Stimulated activated CD4-positive, alpha-beta T cell treated with anti-CD3 and anti-CD28 coated beads, Interleukin-2, amount 100 ng/mL, for 48 hours (primary cell): ENCODE results near the gene SOX13.
"Not testable (repeated sequence)": the region's sequence is repeated elsewhere in the genome, so short reads cannot be mapped to it uniquely, and the experiment has no call there.

Experiments
- DNase-seq, 2 donors: peaks; one replicate each; pipeline ENCODE4 v3.0.0-alpha.2; 2020

SOX13 gene

DNA sequence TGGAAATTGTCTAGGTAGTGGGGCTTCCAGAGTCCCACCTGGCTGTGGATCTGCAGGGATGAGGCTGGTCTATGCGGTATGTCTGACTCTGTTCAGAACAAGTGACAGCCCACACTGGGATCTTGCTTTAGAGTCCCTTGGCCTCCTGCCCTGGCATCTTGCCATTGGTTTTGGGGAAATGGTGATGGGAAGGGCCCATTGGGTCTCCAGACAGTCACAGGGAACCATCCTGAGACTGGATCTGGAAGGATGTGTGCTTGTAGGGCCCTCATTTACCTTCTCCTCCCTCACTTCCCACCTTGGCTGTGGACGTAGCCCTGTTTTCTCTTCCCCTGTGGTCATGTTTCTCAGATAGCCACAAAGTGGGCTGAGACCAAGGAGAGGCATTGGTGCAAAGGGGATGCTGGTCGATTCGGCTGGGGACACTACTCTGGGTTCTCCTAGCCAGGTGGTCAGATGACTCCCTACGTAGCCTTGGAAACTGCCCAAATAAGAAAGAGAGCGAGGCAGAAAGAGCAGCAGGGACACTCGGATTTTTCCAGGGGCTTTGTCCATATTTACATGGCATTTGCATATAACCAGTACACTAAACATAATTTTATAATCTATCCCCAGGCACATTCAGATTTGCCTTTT, 15.1 kb downstream of the SOX13 start:
- DNase-seq = no peak

DNA sequence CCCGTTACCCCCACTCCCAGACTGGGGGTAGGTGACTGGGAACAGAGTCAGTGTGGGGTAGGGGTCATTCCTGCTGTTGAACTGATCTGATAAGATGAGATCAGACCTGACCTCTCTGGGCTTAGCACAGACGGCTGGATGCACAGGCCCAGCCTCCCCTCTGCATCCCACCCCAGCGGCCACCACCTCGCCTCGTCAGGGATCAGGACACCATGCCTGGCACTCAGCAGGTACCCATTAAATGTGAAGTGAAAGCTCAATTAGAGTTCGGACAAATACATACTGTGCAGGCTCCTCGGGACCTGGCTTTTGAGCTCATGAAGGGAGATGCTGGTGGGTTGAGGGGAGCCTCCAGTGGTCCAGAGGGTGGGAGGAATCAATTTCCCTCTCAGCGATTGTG, 15.7 kb downstream of the SOX13 start:
- DNase-seq = no peak

DNA sequence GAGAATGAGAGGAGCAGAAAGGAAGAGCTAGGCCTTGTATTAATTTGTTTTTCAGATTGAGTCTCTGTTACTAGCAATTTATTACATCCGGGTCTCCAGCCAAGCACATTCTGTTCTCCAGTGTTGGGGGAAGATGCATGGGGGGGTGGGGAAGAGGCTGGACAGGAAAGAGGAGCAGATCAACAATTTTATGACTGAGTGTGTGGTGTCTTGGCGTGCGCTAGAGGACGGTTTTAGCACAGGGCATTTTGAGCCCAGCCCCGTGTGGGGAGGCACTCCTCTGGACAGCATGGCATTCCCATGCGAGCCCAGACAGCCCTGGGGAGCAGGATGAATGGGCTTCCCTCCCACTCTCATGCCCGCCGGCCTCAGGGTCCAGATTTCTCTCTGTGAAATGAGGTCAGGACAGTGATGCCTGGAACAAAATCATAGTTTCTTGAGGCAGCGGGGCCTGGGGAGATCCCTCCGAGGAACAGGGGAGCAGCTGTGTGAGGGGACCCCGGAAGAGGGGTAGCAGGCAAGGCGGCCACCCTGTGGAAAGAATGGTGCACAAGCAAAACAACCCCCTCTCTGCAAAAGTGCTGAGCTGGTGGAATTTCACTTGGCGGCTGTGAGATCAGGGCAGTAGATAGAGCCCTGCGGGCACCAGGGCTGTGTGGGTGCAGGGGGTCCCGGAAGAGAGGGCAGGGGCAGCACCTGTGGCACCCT, 16.3 kb downstream of the SOX13 start:
- no peak for DNase-seq

- not testable (repeated sequence) for DNase-seq
These were observed 17.2 kb downstream of the SOX13 start for GRCh38 chr1:204090132-204090531.

DNA sequence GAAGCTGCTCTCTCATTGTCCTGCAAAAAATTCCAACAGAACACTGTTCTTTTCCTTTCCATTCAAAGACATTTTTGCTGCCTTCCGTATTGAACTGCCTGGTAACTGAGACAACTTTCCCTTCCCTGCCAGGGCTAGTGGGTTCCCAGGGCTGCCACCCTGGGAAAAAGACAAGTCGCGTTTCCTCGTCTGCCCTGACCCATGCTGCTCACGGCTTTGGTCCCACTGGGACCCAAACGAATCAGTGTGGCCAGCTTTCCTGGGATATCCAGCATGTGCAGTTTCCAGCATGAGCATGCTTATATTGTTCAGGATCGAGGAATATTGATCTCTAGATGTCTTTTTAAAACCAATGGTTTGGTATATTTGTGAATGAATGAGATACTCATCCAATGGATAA, 18.2 kb downstream of the SOX13 start:
- DNase-seq = no peak

DNA sequence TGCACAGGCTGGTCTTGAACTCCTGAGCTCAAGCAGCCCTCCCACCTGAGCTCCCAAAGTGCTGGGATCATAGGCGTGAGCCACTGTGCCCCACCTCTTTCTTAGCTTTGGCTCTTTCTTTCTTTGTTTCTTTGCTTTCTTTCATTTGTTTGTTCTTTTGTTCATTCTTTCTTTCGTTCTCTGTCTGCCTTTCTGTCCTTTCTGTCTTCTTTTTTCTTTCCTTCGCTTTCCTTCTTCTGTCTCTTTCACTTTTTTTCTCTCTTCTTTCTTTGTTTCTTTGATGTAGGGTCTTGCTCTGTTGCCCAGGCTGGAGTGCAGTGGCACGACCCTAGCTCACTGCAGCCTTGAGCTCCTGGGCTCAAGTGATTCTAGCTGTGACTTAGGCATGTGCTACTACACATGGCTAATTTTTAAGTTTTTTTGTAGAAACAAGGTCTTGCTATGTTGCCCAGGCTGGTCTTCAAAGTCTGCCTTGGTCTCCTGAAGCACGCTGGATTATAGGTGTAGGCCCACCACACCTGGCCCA, 18.9 kb downstream of the SOX13 start:
- DNase-seq = no peak

DNA sequence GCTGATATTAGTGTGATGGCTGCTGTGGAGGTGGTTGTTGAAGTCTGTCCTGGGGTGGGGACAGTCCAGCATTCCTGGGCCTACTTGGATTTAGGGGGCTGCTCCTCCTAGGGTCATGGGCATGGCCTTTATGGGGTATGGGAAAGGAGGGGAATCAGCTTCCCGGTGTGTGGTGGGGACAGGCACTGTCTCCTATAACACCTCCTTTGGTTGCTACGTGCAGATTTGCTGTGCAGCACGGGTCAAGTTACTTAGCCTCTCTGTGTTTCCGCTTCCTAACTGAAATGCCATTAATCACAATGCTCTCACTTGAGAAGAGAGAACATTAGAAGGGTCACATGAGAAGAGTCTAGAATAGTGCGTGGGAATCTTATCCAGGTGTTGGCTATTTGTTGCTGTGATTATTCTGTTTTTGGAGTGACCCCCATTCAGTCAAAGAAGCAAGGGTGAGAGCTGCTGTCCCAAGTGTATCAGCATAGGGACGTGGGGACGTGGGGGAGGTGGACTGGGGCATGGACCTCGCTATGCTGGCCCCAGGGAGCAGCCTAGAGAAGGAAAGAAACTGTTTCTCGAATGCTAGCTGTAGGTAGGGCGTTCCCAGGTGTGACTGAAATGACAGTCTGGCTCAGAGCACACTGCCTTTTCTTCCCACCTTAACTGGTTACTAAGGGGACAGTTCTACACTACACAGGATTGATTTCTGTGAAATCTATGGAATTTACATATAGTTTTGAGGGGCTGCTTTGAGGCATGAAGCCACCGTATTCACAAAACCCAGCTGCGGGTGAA, 19.9 kb downstream of the SOX13 start:
- DNase-seq = no peak

DNA sequence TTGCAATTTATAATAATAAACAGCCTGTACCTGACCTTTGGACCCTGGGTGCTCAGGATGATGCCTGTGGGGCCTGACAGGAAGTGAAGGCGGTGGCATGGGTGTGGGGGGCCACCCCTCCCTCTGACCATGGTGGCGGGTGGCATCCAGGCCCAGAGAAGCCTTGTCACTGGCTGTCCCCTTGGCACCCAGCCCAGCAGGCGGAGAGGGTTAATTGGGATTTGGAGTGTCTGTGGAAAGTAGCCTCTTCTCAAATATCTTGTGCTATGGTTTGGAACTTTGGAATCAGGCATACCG, 20.5 kb downstream of the SOX13 start:
- no peak for DNase-seq

DNA sequence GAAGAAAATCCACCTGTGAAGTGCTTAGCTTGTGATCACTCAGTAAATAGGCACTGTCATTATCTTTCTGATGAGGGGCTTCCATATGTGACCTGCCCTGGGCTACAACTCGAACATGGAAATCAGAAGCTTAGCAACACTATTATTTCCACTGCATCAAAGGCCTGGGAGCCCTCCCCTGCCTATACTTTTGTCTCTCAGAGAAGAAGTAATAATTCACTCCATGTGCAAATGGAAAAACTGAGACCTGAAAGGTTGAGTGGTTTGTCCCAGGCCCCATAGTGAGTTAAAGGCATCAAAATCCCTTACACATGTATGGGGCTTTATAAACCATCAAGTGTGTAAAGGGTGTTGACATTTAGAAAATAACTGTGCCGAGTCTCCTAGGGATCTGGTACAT, 20.9 kb downstream of the SOX13 start:
- no peak for DNase-seq

DNA sequence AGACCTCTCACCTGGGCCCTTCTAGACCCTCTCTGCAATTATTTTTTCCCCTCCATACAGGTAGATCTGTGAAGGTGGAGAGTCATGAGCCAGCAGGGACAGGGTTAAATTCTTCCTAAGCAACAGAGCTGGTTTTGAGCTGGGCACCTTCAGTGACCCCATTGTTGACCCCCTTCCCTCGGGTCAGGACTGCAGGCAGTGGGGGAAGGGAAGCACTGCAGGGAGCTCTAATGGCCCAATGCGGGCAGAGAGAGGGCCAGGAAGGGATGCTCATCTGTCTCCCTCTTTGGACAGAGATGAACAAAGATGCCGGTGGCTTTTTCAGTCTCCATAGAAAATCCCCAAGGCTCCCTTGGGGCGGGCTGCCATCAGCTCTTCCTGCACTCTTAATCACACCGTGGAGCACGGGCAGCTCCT, 21.4 kb downstream of the SOX13 start:
- DNase-seq = no peak

DNA sequence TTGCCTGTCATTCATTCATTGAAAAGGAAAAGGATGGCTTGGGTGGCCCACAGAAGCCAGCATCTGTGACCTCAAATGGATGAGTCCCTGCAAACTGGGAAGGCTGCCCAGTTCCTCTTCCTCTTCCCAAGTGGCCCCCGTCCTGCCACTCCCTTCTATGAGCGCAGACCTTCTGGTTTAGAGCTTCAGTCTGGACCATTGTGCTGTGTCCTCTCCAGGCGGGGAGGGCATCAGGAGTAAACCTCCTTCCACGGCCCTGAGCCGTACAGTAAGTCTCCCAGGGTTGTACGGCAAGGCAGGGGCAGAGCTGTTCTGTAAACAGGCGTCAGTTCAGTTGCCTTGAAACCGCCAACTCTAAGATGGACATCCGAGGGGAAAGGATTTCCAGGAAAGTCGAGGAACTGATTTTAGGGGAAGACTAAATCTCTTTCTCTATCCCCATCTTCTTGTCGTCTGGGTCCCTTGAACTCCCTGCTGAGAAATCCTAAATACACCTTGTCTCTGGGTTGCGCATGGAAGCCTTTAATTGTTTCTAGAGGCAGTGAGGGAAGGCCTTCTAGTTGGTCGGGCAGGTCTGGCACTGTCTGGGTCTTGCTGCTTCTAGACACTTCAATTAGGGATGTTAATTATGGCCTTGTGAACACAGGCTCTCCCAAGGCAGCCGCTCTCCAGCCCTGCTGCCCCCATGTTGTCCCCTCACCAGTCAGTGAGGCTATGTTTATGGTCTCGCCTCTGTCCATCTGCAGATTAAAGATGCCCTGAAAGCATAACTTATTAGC, 22.1 kb downstream of the SOX13 start:
- DNase-seq = no peak

GRCh38 chr1:204096931-204097330, 24.0 kb downstream of the SOX13 start:
- no peak for DNase-seq

DNA sequence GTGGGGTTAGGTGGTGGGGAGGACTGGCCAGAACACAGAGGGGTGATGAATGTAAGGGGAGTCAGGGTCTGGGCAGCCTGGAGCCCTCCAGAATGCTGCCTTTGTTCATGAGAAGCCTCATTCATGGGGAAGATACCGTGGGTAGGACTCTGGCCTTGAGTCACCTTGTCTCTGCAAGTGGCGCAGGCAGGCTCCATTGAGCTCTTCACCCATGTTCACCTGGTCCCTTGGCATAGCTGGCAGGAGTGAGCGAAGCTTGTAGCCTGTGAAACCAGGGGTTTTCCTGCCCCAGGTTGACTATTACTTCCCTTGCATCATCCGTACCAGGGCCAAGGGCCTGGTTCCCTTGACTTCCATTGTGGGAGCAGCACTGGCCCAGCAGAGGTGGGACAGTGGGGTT, 25.8 kb downstream of the SOX13 start:
- no peak for DNase-seq

DNA sequence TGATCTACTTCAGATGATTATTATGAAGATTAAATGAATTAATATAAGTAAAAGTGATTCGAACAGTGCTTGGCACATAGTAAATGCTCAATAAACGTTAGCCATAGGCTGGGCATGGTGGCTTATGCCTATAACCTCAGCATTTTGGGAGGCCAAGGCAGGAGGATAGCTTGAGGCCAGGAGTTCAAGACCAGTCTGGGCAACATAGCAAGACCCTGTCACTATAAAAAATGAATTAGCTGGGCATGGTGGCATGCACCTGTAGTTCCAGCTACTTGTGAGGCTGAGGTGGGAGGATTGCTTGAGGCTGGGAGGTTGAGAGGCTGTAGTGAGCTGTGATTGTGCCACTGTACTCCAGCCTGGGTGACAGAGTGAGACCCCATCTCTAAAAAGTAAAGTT, 26.8 kb downstream of the SOX13 start:
- DNase-seq = not testable (repeated sequence)

GRCh38 chr1:204102029-204102611, 29.2 kb downstream of the SOX13 start:
- no peak for DNase-seq

GRCh38 chr1:204102739-204103430, 30.0 kb downstream of the SOX13 start:
- no peak for DNase-seq

- no peak for DNase-seq
These were observed 30.5 kb downstream of the SOX13 start for GRCh38 chr1:204103431-204103741.

DNA sequence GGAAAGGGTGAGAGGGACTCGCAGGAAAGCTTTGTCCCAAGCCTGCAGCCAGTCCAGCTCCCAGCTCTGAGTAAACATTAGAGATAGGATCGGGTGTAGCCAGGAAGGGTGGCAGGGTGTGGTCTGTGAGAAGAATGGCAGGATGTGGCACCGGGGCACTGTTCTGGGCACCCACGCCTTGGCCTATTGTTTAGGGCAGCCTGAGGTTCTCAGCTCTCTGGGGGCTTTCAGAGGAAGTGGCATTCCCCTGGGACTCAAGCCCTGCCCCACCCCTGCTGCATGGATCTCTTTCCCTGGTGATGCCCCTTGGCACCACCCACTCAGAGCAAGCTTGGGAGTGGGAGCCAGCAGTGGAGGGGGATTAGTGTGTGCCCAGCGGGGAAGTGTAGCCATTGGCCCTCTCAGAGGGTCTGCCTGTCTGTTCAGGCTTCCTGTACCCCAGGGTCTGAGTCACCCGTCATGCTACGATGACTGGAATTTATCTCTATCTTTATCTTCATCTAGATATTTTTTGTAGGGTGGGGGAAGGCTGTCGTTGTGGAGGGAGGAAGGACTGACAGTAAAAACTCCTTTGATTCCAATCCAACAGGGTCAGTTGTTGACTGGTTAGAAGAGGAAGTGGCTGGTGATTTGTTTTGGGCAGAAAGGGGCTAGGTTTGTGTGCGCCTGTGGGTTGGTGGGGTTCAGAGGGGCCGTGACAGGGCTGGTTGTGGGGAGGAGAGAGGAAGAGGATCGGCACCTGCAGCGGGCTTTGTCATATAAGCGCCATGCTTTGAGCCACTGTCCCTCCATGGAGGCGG, 31.6 kb downstream of the SOX13 start:
- DNase-seq = no peak

- DNase-seq = no peak
These were observed 32.2 kb downstream of the SOX13 start for GRCh38 chr1:204105131-204105515.

GRCh38 chr1:204106825-204107224, 33.9 kb downstream of the SOX13 start:
- DNase-seq = no peak

DNA sequence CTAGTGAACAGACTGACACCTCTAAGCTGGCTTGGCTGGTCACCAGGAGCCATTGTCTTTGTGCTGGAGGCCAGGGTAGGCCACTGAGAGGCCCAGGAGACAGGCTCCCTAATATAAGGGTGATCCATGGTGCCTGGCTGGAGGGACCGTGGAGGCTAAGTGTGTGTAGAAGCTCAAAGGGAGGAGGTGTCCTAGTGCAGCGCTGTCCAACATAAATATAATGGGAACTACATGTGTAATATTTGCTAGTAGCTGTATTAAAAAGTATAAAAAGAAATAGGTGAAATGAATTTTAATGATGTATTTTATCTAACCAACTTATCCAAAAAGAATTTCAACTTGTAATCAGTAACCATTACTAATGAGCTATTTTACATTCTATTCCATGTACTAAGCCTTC, 35.0 kb downstream of the SOX13 start:
- DNase-seq = no peak
